IMR-90 (cell line): ENCODE results near the gene GTF2A2. TPM values are rescaled to one million over a fixed set of nuclear protein-coding genes. Genes with fewer than 3 reads are reported as not detected.
A peak's percentile ranks its signal among the peaks of the same experiment; 100 is the strongest.

Source experiments
- ATAC-seq: fragments of 200-7000 bp; cut with Tn5 transposase; 2 replicates; pipeline ENCODE4 v1.9.1; 2020; ENCODE audit warnings: low read depth, mild to moderate bottlenecking, moderate library complexity
- BruUV-seq: library from RNA; stranded (reverse); fragments of 400-500 nt; replicated peaks from 2 replicates; lab custom pipeline; 2021; lab: Mats Ljungman, UMichigan
- CTCF ChIA-PET: fragments of 300-600 bp; formaldehyde crosslinking; extraction: SDS; loops from one replicate; lab custom pipeline; 2021; ENCODE audit warnings: antibody characterized with exemption; lab: Yijun Ruan, JAX
- POLR2A ChIA-PET: fragments of 300-600 bp; sonication (Branson Sonifier 250); formaldehyde crosslinking; loops from one replicate; lab custom pipeline; 2022; ENCODE audit warnings: antibody characterized with exemption; ENCODE audit not compliant: unreplicated experiment; lab: Charles Lee
- DNase-seq: peaks from one replicate; pipeline ENCODE4 v3.0.0; 2013
- H2AFZ ChIP-seq: replicated peaks from 2 replicates; pipeline ENCODE3; 2013; ENCODE audit warnings: low read length, mild to moderate bottlenecking; ENCODE audit not compliant: poor library complexity
- H2AK5ac ChIP-seq: 2 replicates; pipeline ENCODE4 v1.6.1; 2013; ENCODE audit warnings: low read depth, low read length, inconsistent platforms
- H2AK9ac ChIP-seq: replicated peaks from 2 replicates; pipeline ENCODE3; 2013; ENCODE audit warnings: mild to moderate bottlenecking, low read depth, low read length, moderate library complexity; ENCODE audit not compliant: poor library complexity
- H2BK120ac ChIP-seq: 2 replicates; pipeline ENCODE4 v1.6.1; 2013; ENCODE audit warnings: low read depth, low read length, inconsistent platforms
- H2BK15ac ChIP-seq: 3 replicates; pipeline ENCODE4 v1.6.1; 2013; ENCODE audit warnings: low read depth, low read length, inconsistent platforms
- H2BK20ac ChIP-seq: 2 replicates; pipeline ENCODE4 v1.6.1; 2013; ENCODE audit warnings: low read depth, mild to moderate bottlenecking, inconsistent platforms, low read length, moderate library complexity
- H2BK5ac ChIP-seq: 2 replicates; pipeline ENCODE4 v1.6.1; 2013; ENCODE audit warnings: mild to moderate bottlenecking, low read depth, low read length, inconsistent platforms; ENCODE audit not compliant: poor library complexity, severe bottlenecking
- H3K14ac ChIP-seq: replicated peaks from 2 replicates; pipeline ENCODE4 v1.6.1; 2013; ENCODE audit warnings: low read depth, low read length, inconsistent platforms
- H3K18ac ChIP-seq: 2 replicates; pipeline ENCODE4 v1.6.1; 2013; ENCODE audit warnings: low read depth, low read length, control low read depth
- H3K23ac ChIP-seq: 2 replicates; pipeline ENCODE4 v1.6.1; 2013; ENCODE audit warnings: low read depth, low read length, inconsistent platforms
- H3K27ac ChIP-seq: 2 replicates; pipeline ENCODE4 v1.5.1; 2013; ENCODE audit warnings: mild to moderate bottlenecking, control low read depth, low read length; ENCODE audit not compliant: insufficient read depth
- H3K27me3 ChIP-seq: 2 replicates; pipeline ENCODE4 v1.6.1; 2013; ENCODE audit warnings: low read length; ENCODE audit not compliant: control insufficient read depth, insufficient read depth
- H3K36me3 ChIP-seq: 2 replicates; pipeline ENCODE4 v1.6.1; 2013; ENCODE audit warnings: low read length, mixed read lengths; ENCODE audit not compliant: control insufficient read depth, insufficient read depth
- H3K4ac ChIP-seq: 2 replicates; pipeline ENCODE4 v1.6.1; 2013; ENCODE audit warnings: low read depth, low read length, inconsistent platforms
- H3K4me1 ChIP-seq: 2 replicates; pipeline ENCODE4 v1.6.1; 2013; ENCODE audit warnings: low read length, mixed read lengths; ENCODE audit not compliant: control insufficient read depth, insufficient read depth
- H3K4me2 ChIP-seq: 2 replicates; pipeline ENCODE4 v1.6.1; 2013; ENCODE audit warnings: low read depth, mild to moderate bottlenecking, control low read depth, low read length, moderate library complexity
- H3K4me3 ChIP-seq: 2 replicates; pipeline ENCODE4 v1.5.1; 2013; ENCODE audit warnings: low read depth, mild to moderate bottlenecking, control low read depth, low read length, moderate library complexity; ENCODE audit not compliant: insufficient read depth
- H3K56ac ChIP-seq: 2 replicates; pipeline ENCODE4 v1.6.1; 2013; ENCODE audit warnings: low read length, inconsistent platforms; ENCODE audit not compliant: insufficient read depth; ENCODE audit errors: extremely low read depth
- H3K79me1 ChIP-seq, 2 experiments: 2 replicates each; pipeline ENCODE4 v1.6.1; 2013; ENCODE audit warnings: low read length in 2 of 2, inconsistent platforms in 1 of 2, low read depth in 1 of 2
- H3K9ac ChIP-seq: 2 replicates; pipeline ENCODE4 v1.6.1; 2013; ENCODE audit warnings: low read depth, low read length, control low read depth
- H3K9me1 ChIP-seq: 2 replicates; pipeline ENCODE4 v1.6.1; 2013; ENCODE audit warnings: low read length, inconsistent platforms; ENCODE audit not compliant: insufficient read depth
- H3K9me3 ChIP-seq: 2 replicates; pipeline ENCODE4 v1.6.1; 2013; ENCODE audit warnings: low read length; ENCODE audit not compliant: control insufficient read depth, insufficient read depth
- H4K20me1 ChIP-seq: 2 replicates; pipeline ENCODE4 v1.6.1; 2013; ENCODE audit warnings: low read length, inconsistent platforms; ENCODE audit not compliant: insufficient read depth
- H4K5ac ChIP-seq: 2 replicates; pipeline ENCODE4 v1.6.1; 2013; ENCODE audit warnings: mild to moderate bottlenecking, low read depth, low read length, control low read depth
- H4K8ac ChIP-seq, 2 experiments: 2 replicates each; pipeline ENCODE4 v1.6.1; 2013; ENCODE audit warnings: low read depth in 2 of 2, low read length in 2 of 2, control low read depth in 1 of 2, inconsistent platforms in 1 of 2
- H4K91ac ChIP-seq: 2 replicates; pipeline ENCODE4 v1.6.1; 2013; ENCODE audit warnings: low read depth, low read length, inconsistent platforms; ENCODE audit not compliant: insufficient read depth
- CEBPB ChIP-seq: IDR thresholded peaks from 2 replicates; pipeline ENCODE4 v1.6.1; 2012; ENCODE audit warnings: low read depth, low read length, improper control_type of control experiment
- RFX5 ChIP-seq: IDR thresholded peaks from 2 replicates; pipeline ENCODE4 v1.8.0; 2012; ENCODE audit warnings: low read depth, mild to moderate bottlenecking, low read length, moderate library complexity
- whole genome bisulfite sequencing, 2 experiments: methylation state at CpG; one replicate each; pipeline versions ENCODE4 v1.1.5 to v1.1.7; 2013; ENCODE audit warnings: missing lambda C conversion rate in 2 of 2; ENCODE audit not compliant: insufficient read length in 1 of 2; ENCODE audit errors: extremely low coverage in 2 of 2; 5-methylcytosine and 5-hydroxymethylcytosine counted together
- dilution Hi-C: fragments of 300-500 bp; cut with HindIII; formaldehyde crosslinking; loops from one replicate; pipeline ENCODE4 v1.14.3; 2018; ENCODE audit warnings: low sequenced_read_pairs; ENCODE audit not compliant: unreplicated experiment
- in situ Hi-C: fragments of 300-500 bp; cut with MboI; formaldehyde crosslinking; loops from 3 replicates; pipeline ENCODE4 v1.14.3; 2019; ENCODE audit warnings: low sequenced_read_pairs, inconsistent platforms, mixed read lengths
- intact Hi-C: fragments of 100-400 bp; cut with micrococcal nuclease; formaldehyde crosslinking; loops from 2 replicates; pipeline ENCODE4 v1.10.0; 2022
- polyA plus RNA-seq, 3 experiments: library from polyadenylated mRNA; depleted of rRNA; stranded (reverse); fragments of >200 nt; gene quantifications; 2 replicates each; pipeline ENCODE4 v1.2.3, GENCODE V29; 2012; ENCODE audit warnings: low replicate concordance in 1 of 3
- total RNA-seq: library from RNA; depleted of rRNA; stranded (reverse); fragments of >200 nt; gene quantifications from 2 replicates; pipeline ENCODE4 v1.2.3, GENCODE V29; 2012

GTF2A2 gene
- total and polyA plus RNA-seq, 2 of the 4 experiments (the other 2 are of a cell fraction), result 10.2 to 29.9 TPM

DNA sequence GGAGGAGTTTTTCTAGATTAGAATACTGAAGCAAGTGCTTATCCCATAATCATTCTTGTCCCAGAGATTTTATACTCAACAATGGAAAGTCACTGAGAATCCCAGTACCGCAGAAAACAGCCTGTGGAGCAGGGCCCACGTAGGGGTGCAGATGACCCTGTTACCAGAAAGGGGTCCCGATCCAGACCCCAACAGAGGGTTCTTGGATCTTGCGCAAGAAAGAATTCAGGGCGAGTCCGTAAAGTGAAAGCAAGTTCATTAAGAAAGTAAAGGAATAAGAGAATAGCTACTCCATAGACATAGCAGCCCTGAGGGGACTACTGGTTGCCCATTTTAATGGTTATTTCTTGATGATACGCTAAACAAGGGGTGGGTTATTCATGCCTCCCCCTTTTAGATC lies 43.2 kb downstream of the GTF2A2 start:
- H4K20me1 ChIP-seq, result no peaks in the 10 kb centered on the region
- H2BK5ac ChIP-seq, result no peak overlapping the region
- in situ Hi-C loops, result no loop called here
- ATAC-seq, result no peak
- TF ChIP-seq CEBPB (0 out of 2 replicates have a peak, but pooled peaks have one; percentile 32), RFX5 (no peak)
- no peak overlapping the region for H3K14ac ChIP-seq
- H3K27ac ChIP-seq, result no peak overlapping the region
- H2BK15ac ChIP-seq, result no peak overlapping the region
- no peak overlapping the region for H2AK5ac ChIP-seq
- intact Hi-C loops, result no loop called here
- ChIA-PET CTCF (no interaction called here), POLR2A (no interaction called here)
- no peak overlapping the region for H2BK120ac ChIP-seq
- H2AFZ ChIP-seq, result no peak overlapping the region
- H3K56ac ChIP-seq, result no peak overlapping the region
- H3K36me3 ChIP-seq, result no peaks in the 10 kb centered on the region
- no peak overlapping the region for H2AK9ac ChIP-seq
- no peak overlapping the region for H3K23ac ChIP-seq
- no peak overlapping the region for H3K9ac ChIP-seq
- no peak overlapping the region for H3K4ac ChIP-seq
- H3K79me1 ChIP-seq, result no peaks in the 10 kb centered on the region
- no peaks in the 10 kb centered on the region for H3K9me3 ChIP-seq
- no peak overlapping the region for H3K4me3 ChIP-seq
- no peak overlapping the region for H3K4me2 ChIP-seq
- H3K9me1 ChIP-seq, result no peaks in the 10 kb centered on the region
- H4K91ac ChIP-seq, result no peak overlapping the region
- DNase-seq, result no peak
- no TSS peak for BruUV-seq
- H3K18ac ChIP-seq, result no peak overlapping the region
- dilution Hi-C loops, result no loop called here
- no peak overlapping the region for H4K5ac ChIP-seq
- no peaks in the 10 kb centered on the region for H3K4me1 ChIP-seq
- no CpG with 5 or more reads among the region's 7 CpGs for WGBS, 2 experiments
- no peak overlapping the region for H2BK20ac ChIP-seq
- peaks cover 24% of the 10 kb centered on the region for H3K27me3 ChIP-seq
- no peak overlapping the region for H4K8ac ChIP-seq
